Nephron (organoid): ENCODE results near the gene MAD1L1.

Experiments used
- H3K27ac Mint-ChIP-seq, 3 experiments: 2 replicates each; pipeline ENCODE4 v1.8.0; 2020; ENCODE audit warnings: mixed read lengths in 3 of 3, mild to moderate bottlenecking in 2 of 3, moderate library complexity in 1 of 3
- H3K27me3 Mint-ChIP-seq: 2 replicates; pipeline ENCODE4 v1.8.0; 2021; ENCODE audit warnings: low read depth, mild to moderate bottlenecking, moderate library complexity, mixed read lengths
- H3K36me3 Mint-ChIP-seq: 2 replicates; pipeline ENCODE4 v1.8.0; 2020; ENCODE audit warnings: low read depth, mixed read lengths
- H3K4me1 Mint-ChIP-seq: 2 replicates; pipeline ENCODE4 v1.8.0; 2020; ENCODE audit warnings: mixed read lengths
- H3K4me3 Mint-ChIP-seq, 3 experiments: 2 replicates each; pipeline ENCODE4 v1.8.0; 2020; ENCODE audit warnings: mild to moderate bottlenecking in 3 of 3, mixed read lengths in 3 of 3, moderate library complexity in 2 of 3
- H3K9me3 Mint-ChIP-seq: 2 replicates; pipeline ENCODE4 v1.8.0; 2020; ENCODE audit warnings: mixed read lengths
- TF ChIP-seq, protein P1 (sequence below), 3 experiments: fragments of 200-600 bp; sonication (generic); IDR thresholded peaks; one replicate each; pipeline ENCODE4 v1.5.0; 2021; ENCODE audit warnings: antibody characterized with exemption in 3 of 3; ENCODE audit not compliant: unreplicated experiment in 3 of 3

MAD1L1 gene

DNA sequence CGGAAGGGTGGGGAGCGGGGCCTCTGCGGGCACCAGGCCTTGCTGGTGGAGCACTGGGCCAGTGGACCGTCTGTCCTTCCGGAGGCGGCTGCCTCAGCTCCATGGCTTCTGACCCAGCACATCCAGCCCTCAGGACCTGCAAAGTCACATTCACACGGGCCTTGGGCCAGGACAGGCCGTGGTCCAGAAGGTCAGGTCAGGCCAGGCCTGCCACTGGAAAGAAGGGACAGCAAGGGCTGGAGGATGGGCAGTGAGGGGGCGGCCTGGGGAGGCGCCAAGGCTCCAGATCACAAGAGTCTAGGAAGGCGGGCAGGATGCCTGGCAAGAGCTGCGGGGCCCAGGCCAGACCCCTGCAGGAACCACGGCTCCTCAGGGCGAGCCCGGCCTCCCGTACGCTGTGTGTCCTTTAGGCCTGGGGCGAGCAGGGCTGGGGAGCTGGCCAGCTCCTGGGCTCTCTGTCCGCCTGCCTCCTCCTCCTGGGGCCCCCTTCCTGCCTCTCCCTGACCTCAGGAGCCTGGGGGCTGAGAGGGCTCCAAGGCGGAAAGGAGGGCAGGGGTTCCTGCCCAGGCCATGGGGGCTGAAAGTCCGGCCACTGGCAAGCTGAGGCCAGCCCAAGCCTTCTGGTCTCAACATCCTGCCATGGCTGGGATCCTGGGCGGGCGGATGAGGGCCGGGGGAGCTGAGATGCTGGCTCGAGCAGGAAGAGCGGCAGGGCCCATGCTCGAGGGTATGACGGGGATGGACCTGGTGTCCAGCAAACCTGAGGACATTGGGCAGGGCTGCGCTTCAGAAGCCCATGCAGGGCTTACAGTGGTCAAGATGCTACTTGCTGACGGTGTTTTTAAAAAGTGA, 336.9 kb downstream of the MAD1L1 start:
- peaks cover 3% of the 10 kb centered on the region for H3K27me3 Mint-ChIP-seq
- no peak overlapping the region for H3K4me3 Mint-ChIP-seq
- H3K27ac Mint-ChIP-seq: no peak overlapping the region
- H3K36me3 Mint-ChIP-seq: no peaks in the 10 kb centered on the region
- H3K9me3 Mint-ChIP-seq: no peaks in the 10 kb centered on the region
- no peaks in the 10 kb centered on the region for H3K4me1 Mint-ChIP-seq
- TF ChIP-seq, protein P1, sequence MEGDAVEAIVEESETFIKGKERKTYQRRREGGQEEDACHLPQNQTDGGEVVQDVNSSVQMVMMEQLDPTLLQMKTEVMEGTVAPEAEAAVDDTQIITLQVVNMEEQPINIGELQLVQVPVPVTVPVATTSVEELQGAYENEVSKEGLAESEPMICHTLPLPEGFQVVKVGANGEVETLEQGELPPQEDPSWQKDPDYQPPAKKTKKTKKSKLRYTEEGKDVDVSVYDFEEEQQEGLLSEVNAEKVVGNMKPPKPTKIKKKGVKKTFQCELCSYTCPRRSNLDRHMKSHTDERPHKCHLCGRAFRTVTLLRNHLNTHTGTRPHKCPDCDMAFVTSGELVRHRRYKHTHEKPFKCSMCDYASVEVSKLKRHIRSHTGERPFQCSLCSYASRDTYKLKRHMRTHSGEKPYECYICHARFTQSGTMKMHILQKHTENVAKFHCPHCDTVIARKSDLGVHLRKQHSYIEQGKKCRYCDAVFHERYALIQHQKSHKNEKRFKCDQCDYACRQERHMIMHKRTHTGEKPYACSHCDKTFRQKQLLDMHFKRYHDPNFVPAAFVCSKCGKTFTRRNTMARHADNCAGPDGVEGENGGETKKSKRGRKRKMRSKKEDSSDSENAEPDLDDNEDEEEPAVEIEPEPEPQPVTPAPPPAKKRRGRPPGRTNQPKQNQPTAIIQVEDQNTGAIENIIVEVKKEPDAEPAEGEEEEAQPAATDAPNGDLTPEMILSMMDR (IDR thresholded peaks at IDR 0.05; ENCODE audit: unreplicated experiment in 3 of 3): no peak

DNA sequence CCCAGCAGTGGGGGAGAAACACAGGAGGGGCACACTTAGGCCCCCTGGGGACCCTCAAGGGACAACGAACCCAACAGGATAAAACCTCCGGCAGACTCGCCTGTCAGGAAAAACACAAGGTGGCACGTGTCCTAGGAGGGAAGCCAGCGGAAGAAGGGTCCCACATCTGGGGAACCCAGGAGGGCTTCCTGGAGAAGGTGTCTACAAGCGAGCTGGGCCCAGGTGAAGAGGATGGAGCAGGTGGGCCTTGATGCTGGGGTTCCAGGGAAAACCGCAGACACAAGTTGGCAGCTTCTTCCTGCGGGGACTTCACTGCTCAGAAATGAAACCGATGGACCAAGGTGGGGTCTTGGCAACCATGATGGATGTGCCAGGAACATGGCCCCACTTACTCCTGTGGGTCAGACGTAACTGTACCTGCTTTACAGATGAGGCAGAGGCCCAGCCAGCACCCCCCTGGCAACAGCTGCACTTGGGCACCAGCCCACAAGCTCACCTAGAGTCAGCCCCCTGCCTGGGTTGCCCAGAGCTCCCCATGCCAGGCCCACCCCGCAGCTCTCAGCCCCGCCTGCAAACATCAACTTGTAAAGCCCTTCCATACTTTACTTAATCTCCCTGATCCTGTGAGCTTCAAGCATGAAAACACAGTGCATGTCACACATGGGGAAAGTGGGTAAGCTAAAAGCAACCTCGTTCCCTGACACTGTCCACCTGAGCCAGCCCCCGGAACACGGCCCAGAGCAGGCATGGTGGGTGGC, 337.7 kb downstream of the MAD1L1 start:
- Mint-ChIP-seq H3K36me3 (no peaks in the 10 kb centered on the region), H3K9me3 (no peaks in the 10 kb centered on the region), H3K4me3 (no peak overlapping the region), H3K27ac (no peak overlapping the region), H3K27me3 (peaks cover 3% of the 10 kb centered on the region), H3K4me1 (no peaks in the 10 kb centered on the region)
- TF ChIP-seq, protein P1 (IDR thresholded peaks at IDR 0.05; ENCODE audit: unreplicated experiment in 3 of 3): no peak

DNA sequence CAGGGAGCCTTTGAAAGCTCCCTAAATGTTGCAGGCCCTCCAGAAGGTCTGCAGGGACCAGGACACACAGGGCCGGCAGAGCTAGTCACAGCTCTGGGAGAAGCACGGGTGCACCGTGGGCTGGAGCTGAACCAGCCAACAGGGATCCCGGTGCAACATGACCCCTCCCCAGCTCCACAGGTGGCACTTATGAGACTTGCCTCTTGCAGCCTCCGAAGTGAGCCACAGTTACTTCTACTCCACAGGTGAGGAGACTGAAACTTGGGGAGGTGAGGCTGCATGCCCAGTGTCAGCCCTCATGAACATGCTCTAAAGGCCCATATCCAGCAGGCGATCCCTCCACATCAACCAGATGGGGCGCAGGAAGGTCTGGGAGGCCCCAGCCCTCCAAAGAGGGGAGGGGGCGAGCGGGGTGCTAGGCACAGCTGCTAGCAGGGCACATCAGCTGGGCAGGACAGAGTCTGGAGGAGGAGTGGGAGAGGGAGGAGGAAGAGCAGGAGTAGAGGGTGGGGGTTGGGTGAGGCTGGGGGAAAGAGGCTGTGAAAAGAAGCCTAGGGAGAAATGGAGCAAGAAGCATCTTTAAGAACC, 338.3 kb downstream of the MAD1L1 start:
- H3K9me3 Mint-ChIP-seq: no peaks in the 10 kb centered on the region
- TF ChIP-seq, protein P1 (IDR thresholded peaks at IDR 0.05; ENCODE audit: unreplicated experiment in 3 of 3): no peak
- H3K27ac Mint-ChIP-seq: no peak overlapping the region
- no peak overlapping the region for H3K4me3 Mint-ChIP-seq
- peaks cover 3% of the 10 kb centered on the region for H3K27me3 Mint-ChIP-seq
- H3K4me1 Mint-ChIP-seq: no peaks in the 10 kb centered on the region
- no peaks in the 10 kb centered on the region for H3K36me3 Mint-ChIP-seq

DNA sequence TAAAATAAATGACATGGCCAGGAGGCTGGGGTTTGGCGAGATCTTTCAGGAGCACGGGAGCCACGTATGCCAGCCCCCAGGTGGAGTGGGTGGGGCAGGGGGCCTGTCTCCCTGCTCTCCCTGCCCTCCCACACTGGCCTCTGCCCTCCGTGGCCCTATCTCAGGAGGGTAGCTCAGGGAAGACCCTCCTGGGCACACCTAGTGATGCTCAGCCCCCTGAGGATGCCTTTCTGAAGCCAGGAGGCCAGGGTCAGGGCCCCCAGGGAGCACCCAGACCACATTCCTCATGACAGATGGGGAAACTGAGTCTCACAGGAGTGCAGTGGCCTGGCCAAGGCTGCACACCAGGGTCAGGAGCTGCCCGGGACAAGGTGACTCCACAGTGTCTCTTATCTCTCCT, 339.3 kb downstream of the MAD1L1 start:
- H3K9me3 Mint-ChIP-seq: no peaks in the 10 kb centered on the region
- no peak overlapping the region for H3K27ac Mint-ChIP-seq
- H3K4me1 Mint-ChIP-seq: no peaks in the 10 kb centered on the region
- TF ChIP-seq, protein P1 (IDR thresholded peaks at IDR 0.05; ENCODE audit: unreplicated experiment in 3 of 3): no peak
- no peak overlapping the region for H3K4me3 Mint-ChIP-seq
- H3K27me3 Mint-ChIP-seq: peaks cover 3% of the 10 kb centered on the region
- H3K36me3 Mint-ChIP-seq: peaks cover 3% of the 10 kb centered on the region

DNA sequence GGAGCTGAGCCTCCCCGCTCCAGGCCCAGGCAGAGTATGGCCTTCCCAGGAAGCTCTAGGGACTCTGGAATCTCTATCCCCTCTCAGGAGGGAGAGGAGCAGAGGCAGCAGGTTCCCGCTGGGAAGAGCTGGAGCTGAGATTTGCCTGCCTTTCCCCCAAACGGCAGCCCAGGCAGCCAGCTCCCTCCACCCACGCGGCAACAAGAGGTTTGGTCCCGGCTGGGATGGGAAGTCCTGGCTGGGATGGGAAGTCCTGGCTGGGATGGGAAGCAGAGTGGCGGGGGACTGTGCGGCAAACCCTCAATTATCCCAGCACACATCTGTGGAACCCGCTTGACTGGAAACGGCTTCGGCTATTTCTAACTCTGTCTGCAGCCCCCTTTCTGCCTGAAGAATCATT, 339.7 kb downstream of the MAD1L1 start:
- Mint-ChIP-seq H3K27ac (no peak overlapping the region), H3K4me3 (no peak overlapping the region), H3K4me1 (no peaks in the 10 kb centered on the region), H3K9me3 (no peaks in the 10 kb centered on the region), H3K27me3 (peaks cover 3% of the 10 kb centered on the region), H3K36me3 (peaks cover 7% of the 10 kb centered on the region)
- TF ChIP-seq, protein P1 (IDR thresholded peaks at IDR 0.05; ENCODE audit: unreplicated experiment in 3 of 3): no peak
